Measurements from ENCODE around the gene MGARP. TPM values are rescaled to one million over a fixed set of nuclear protein-coding genes. Genes with fewer than 3 reads are reported as not detected.
A peak's percentile ranks its signal among the peaks of the same experiment; 100 is the strongest.

The MGARP gene
- total and polyA plus RNA-seq, 2 of the 4 experiments (the other 2 are of a cell fraction), result 34.7 to 35.0 TPM

DNA sequence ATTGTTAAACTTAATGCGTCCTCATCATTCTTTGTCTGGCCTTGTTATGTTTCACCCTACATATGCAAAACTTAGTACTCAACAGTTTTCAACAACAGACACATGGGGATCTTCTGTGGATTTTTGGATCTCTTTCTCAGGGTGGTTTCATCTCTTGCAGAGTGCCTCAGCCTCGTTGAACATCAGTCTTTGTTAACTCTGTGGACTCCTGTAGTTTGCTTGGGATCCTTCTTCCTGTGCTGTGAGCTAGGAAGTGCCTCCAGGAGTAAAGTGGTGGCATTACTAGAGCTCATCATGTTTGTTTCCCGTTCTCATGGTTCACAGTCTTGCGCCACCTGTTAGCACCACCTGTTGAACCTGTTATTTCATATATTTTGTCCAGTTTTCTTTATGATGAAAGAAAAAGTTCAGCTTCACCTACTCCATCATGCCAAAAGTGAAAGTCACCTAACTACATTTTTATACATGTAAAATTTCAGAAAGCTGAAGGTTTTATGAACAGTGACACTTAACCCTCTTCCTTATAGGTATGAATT is 49.7 kb upstream of the MGARP start:
- H2AFZ ChIP-seq (replicated peaks; ENCODE audit: low read length, poor library complexity), result no peak overlapping the region
- TF ChIP-seq SMC3 (IDR thresholded peaks at IDR 0.05; ENCODE audit: low read depth, low read length), result no peak
- no peak for TF ChIP-seq NFE2L2 (IDR thresholded peaks at IDR 0.05; ENCODE audit: low read depth, low read length)
- no peak for TF ChIP-seq RCOR1 (IDR thresholded peaks at IDR 0.05; ENCODE audit: insufficient replicate concordance, low read length)
- TF ChIP-seq, protein P1, sequence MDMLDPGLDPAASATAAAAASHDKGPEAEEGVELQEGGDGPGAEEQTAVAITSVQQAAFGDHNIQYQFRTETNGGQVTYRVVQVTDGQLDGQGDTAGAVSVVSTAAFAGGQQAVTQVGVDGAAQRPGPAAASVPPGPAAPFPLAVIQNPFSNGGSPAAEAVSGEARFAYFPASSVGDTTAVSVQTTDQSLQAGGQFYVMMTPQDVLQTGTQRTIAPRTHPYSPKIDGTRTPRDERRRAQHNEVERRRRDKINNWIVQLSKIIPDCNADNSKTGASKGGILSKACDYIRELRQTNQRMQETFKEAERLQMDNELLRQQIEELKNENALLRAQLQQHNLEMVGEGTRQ (IDR thresholded peaks at IDR 0.05; ENCODE audit: low read depth, low read length), result no peak
- no peak for TF ChIP-seq CHD1 (IDR thresholded peaks at IDR 0.05; ENCODE audit: low read depth, low read length)
- TF ChIP-seq POLR2A (IDR thresholded peaks at IDR 0.05; ENCODE audit: low read depth, low read length), result no peak
- no peak for TF ChIP-seq MXI1 (IDR thresholded peaks at IDR 0.05; ENCODE audit: borderline replicate concordance, low read depth, low read length)
- no peak for TF ChIP-seq CEBPB (IDR thresholded peaks at IDR 0.05; ENCODE audit: low read depth, low read length)
- no peak for TF ChIP-seq FOS (IDR thresholded peaks at IDR 0.05; ENCODE audit: low read depth, low read length)
- H2BK5ac ChIP-seq (ENCODE audit: low read depth, low read length, poor library complexity, severe bottlenecking), result no peak overlapping the region
- H3K9me1 ChIP-seq (ENCODE audit: insufficient read depth, low read length), result peaks cover 8% of the 10 kb centered on the region
- DNase-seq (no peak), ATAC-seq (ENCODE audit: low read depth) (no peak)
- intact Hi-C loops (cut with micrococcal nuclease), result no loop called here
- H3K27ac ChIP-seq (ENCODE audit: insufficient read depth, low read length), result no peak overlapping the region
- H3K18ac ChIP-seq (ENCODE audit: low read depth, low read length), result no peak overlapping the region
- H3K9me3 ChIP-seq (ENCODE audit: control insufficient read depth, insufficient read depth, low read length), result no peaks in the 10 kb centered on the region
- H2AK5ac ChIP-seq (ENCODE audit: low read depth, low read length), result no peak overlapping the region
- no peak overlapping the region for H3K4me2 ChIP-seq (ENCODE audit: low read depth, low read length)
- no peak overlapping the region for H3K14ac ChIP-seq (replicated peaks; ENCODE audit: low read depth, low read length)
- in situ Hi-C loops (cut with MboI; ENCODE audit: low sequenced_read_pairs), result no loop called here
- H4K20me1 ChIP-seq (ENCODE audit: insufficient read depth, low read length), result peaks cover 44% of the 10 kb centered on the region
- 20% methylated on average over 1 of the region's 4 CpGs; no CpG with 5 or more reads in 1 of the 2 experiments for WGBS, 2 experiments (ENCODE audit: extremely low coverage in 2 of 2, insufficient read length in 1 of 2)
- POLR2A ChIA-PET (ENCODE audit: unreplicated experiment), result no interaction called here
- no peak overlapping the region for H3K4me3 ChIP-seq (ENCODE audit: insufficient read depth, low read depth, low read length)
- H2BK20ac ChIP-seq (ENCODE audit: low read depth, low read length), result no peak overlapping the region
- H3K9ac ChIP-seq (ENCODE audit: low read depth, low read length), result no peak overlapping the region
- H3K36me3 ChIP-seq (ENCODE audit: control insufficient read depth, insufficient read depth, low read length), result peaks cover 6% of the 10 kb centered on the region; the same call in 1 of the 2 replicates
- H3K4ac ChIP-seq (ENCODE audit: low read depth, low read length), result no peak overlapping the region
- BruUV-seq (replicated peaks), result no TSS peak
- H3K27me3 ChIP-seq (ENCODE audit: control insufficient read depth, insufficient read depth, low read length), result no peaks in the 10 kb centered on the region
- peaks cover 31 to 39% of the 10 kb centered on the region in 2 experiments for H3K79me1 ChIP-seq (ENCODE audit: low read depth in 1 of 2, low read length in 2 of 2)
- dilution Hi-C loops (cut with HindIII; ENCODE audit: low sequenced_read_pairs, unreplicated experiment), result no loop called here
- no peak overlapping the region for H4K91ac ChIP-seq (ENCODE audit: insufficient read depth, low read depth, low read length)
- H3K4me1 ChIP-seq (ENCODE audit: control insufficient read depth, insufficient read depth, low read length), result no peaks in the 10 kb centered on the region
- H2AK9ac ChIP-seq (replicated peaks; ENCODE audit: low read depth, low read length, poor library complexity), result no peak overlapping the region
- no peak overlapping the region for H3K23ac ChIP-seq (ENCODE audit: low read depth, low read length)
- no peak overlapping the region for H3K56ac ChIP-seq (ENCODE audit: extremely low read depth, insufficient read depth, low read length)
- 0 out of 4 replicates have a peak overlapping the region, but pooled peaks of 1 of the 2 experiments have one; percentile 0 for H4K8ac ChIP-seq (ENCODE audit: low read depth in 2 of 2, low read length in 2 of 2)
- H4K5ac ChIP-seq (ENCODE audit: low read depth, low read length), result no peak overlapping the region
- H2BK15ac ChIP-seq (ENCODE audit: low read depth, low read length), result no peak overlapping the region
- CTCF ChIA-PET, result no interaction called here
- no peak overlapping the region for H2BK120ac ChIP-seq (ENCODE audit: low read depth, low read length)

Data from IMR-90 (cell line).